Gastroesophageal sphincter (tissue), 4 donors: Measurements from ENCODE around the gene LDLRAD4. TPM values are rescaled to one million over a fixed set of nuclear protein-coding genes. Genes with fewer than 3 reads are reported as not detected.
A peak's percentile ranks its signal among the peaks of the same experiment; 100 is the strongest.

Source experiments
- ATAC-seq: fragments of 150-250 bp; one replicate; pipeline ENCODE4 v1.9.1; 2016; ENCODE audit warnings: mild to moderate bottlenecking, moderate library complexity
- H3K27ac ChIP-seq, 4 donors: fragments of 200-600 bp; sonication (generic) in 3 of 4; 1 replicate in 3 of 4; 2 replicates in 1 of 4; pipeline ENCODE4 v1.5.1; 2016 to 2019
- H3K27me3 ChIP-seq: fragments of 200-600 bp; sonication (generic); one replicate; pipeline ENCODE4 v1.5.1; 2019
- H3K36me3 ChIP-seq, 2 donors: fragments of 200-600 bp; sonication (generic); one replicate each; pipeline ENCODE4 v1.5.1; 2019; ENCODE audit warnings: control low read depth in 1 of 2
- H3K4me1 ChIP-seq, 3 donors: fragments of 200-600 bp; sonication (generic); 1 replicate in 2 of 3; 2 replicates in 1 of 3; pipeline ENCODE4 v1.5.1; 2016 to 2019; ENCODE audit warnings: control low read depth in 2 of 3
- H3K4me3 ChIP-seq, 2 donors: fragments of 200-600 bp; sonication (generic); one replicate each; pipeline ENCODE4 v1.5.1; 2019; ENCODE audit warnings: mild to moderate bottlenecking in 1 of 2, moderate library complexity in 1 of 2
- H3K9me3 ChIP-seq, 3 donors: fragments of 200-600 bp; sonication (generic); one replicate each; pipeline ENCODE4 v1.5.1; 2017 to 2019; ENCODE audit warnings: control low read depth in 2 of 3
- CTCF ChIP-seq, 4 experiments: fragments of 200-600 bp in 2 of 4; fragments of 450-650 bp in 2 of 4; sonication (generic) in 1 of 4; IDR thresholded peaks; one replicate each; pipeline ENCODE4 v1.5.1; 2017 to 2019; ENCODE audit warnings: antibody characterized with exemption in 4 of 4, mild to moderate bottlenecking in 2 of 4, moderate library complexity in 2 of 4
- EP300 ChIP-seq: sonication (generic); formaldehyde crosslinking; IDR thresholded peaks from one replicate; pipeline ENCODE4 v1.6.1; 2017; ENCODE audit warnings: antibody characterized with exemption, mild to moderate bottlenecking
- POLR2A ChIP-seq, 2 donors: fragments of 450-650 bp; IDR thresholded peaks; one replicate each; pipeline ENCODE4 v1.6.1; 2017; ENCODE audit warnings: antibody characterized with exemption in 2 of 2, mild to moderate bottlenecking in 2 of 2, moderate library complexity in 1 of 2
- POLR2AphosphoS5 ChIP-seq: sonication (generic); formaldehyde crosslinking; IDR thresholded peaks from one replicate; pipeline ENCODE4 v1.6.1; 2017; ENCODE audit warnings: antibody characterized with exemption
- WGBS, 2 donors: methylation state at CpG; one replicate each; pipeline ENCODE4 v1.1.5; 2018; ENCODE audit warnings: low coverage in 1 of 2; 5-methylcytosine and 5-hydroxymethylcytosine counted together
- total RNA-seq, 4 donors: library from RNA; depleted of rRNA; stranded (reverse); fragments of >200 nt; gene quantifications; one replicate each; pipeline ENCODE4 v1.1.0, GENCODE V29; 2016

LDLRAD4 gene
- total RNA-seq, 4 donors from 2014 or later: 28.1 to 85.9 (median 55.2) TPM

GRCh38 chr18:13416848-13417247 is 198.3 kb downstream of the LDLRAD4 start:
- Histone ChIP-seq H3K4me1 (peaks cover 0 to 56% (median 11%) of the 10 kb centered on the region in 3 donors), H3K9me3 (peaks cover 0 to 3% (median 0%) of the 10 kb centered on the region in 3 donors), H3K4me3 (no peak overlapping the region), H3K27ac (peak overlapping the region in 3 of 4 donors; percentile 33 to 52 (median 42)), H3K27me3 (no peaks in the 10 kb centered on the region), H3K36me3 (peaks cover 0 to 8% of the 10 kb centered on the region in 2 donors)
- WGBS, 2 donors: 38 to 47% methylated on average over 3 of the region's 3 CpGs
- TF ChIP-seq POLR2AphosphoS5 (peak; percentile 16), POLR2A (IDR thresholded peaks at IDR 0.05) (no peak)
- peak; percentile 28 for ATAC-seq

GRCh38 chr18:13418013-13418710 is 199.6 kb downstream of the LDLRAD4 start:
- ATAC-seq: no peak

GRCh38 chr18:13420969-13421686 is 202.6 kb downstream of the LDLRAD4 start:
- no peaks in the 10 kb centered on the region for H3K36me3 ChIP-seq
- H3K4me1 ChIP-seq: peaks cover 0 to 51% (median 5%) of the 10 kb centered on the region in 3 donors
- 63 to 81% methylated on average over 5 to 7 of the region's 19 CpGs for WGBS, 2 donors
- TF ChIP-seq POLR2AphosphoS5 (no peak), CTCF (IDR thresholded peaks at IDR 0.05) (no peak), EP300 (no peak), POLR2A (IDR thresholded peaks at IDR 0.05) (no peak)
- ATAC-seq: no peak
- no peak overlapping the region for H3K4me3 ChIP-seq
- H3K27me3 ChIP-seq: no peaks in the 10 kb centered on the region
- no peaks in the 10 kb centered on the region for H3K9me3 ChIP-seq
- no peak overlapping the region for H3K27ac ChIP-seq

More at GRCh38 chr18:13418013-13418710, 199.6 kb downstream of the LDLRAD4 start:
- peak overlapping the region in 1 of 4 donors; percentile 7 for H3K27ac ChIP-seq
- TF ChIP-seq EP300 (no peak), POLR2A (IDR thresholded peaks at IDR 0.05) (no peak), CTCF (IDR thresholded peaks at IDR 0.05) (no peak), POLR2AphosphoS5 (no peak)
- WGBS, 2 donors: 74 to 82% methylated on average over 5 to 8 of the region's 11 CpGs
- no peaks in the 10 kb centered on the region for H3K36me3 ChIP-seq
- H3K27me3 ChIP-seq: no peaks in the 10 kb centered on the region
- H3K4me3 ChIP-seq: no peak overlapping the region
- no peaks in the 10 kb centered on the region for H3K9me3 ChIP-seq
- H3K4me1 ChIP-seq: peaks cover 0 to 64% (median 11%) of the 10 kb centered on the region in 3 donors

GRCh38 chr18:13422541-13423147 is 204.1 kb downstream of the LDLRAD4 start:
- 80 to 96% methylated on average over 1 to 5 of the region's 5 CpGs for WGBS, 2 donors
- H3K27me3 ChIP-seq: no peaks in the 10 kb centered on the region
- ATAC-seq: no peak
- H3K9me3 ChIP-seq: no peaks in the 10 kb centered on the region
- peaks cover 0 to 48% (median 5%) of the 10 kb centered on the region in 3 donors for H3K4me1 ChIP-seq
- no peak overlapping the region for H3K27ac ChIP-seq
- no peaks in the 10 kb centered on the region for H3K36me3 ChIP-seq
- no peak for TF ChIP-seq EP300
- TF ChIP-seq POLR2A (IDR thresholded peaks at IDR 0.05): no peak
- TF ChIP-seq POLR2AphosphoS5: no peak
- TF ChIP-seq CTCF (IDR thresholded peaks at IDR 0.05): no peak
- no peak overlapping the region for H3K4me3 ChIP-seq

- Histone ChIP-seq H3K27ac (no peak overlapping the region), H3K4me3 (no peak overlapping the region), H3K9me3 (no peaks in the 10 kb centered on the region), H3K36me3 (no peaks in the 10 kb centered on the region), H3K4me1 (peaks cover 0 to 48% (median 5%) of the 10 kb centered on the region in 3 donors), H3K27me3 (no peaks in the 10 kb centered on the region)
- WGBS, 2 donors: 96 to 97% methylated on average over 4 to 8 of the region's 9 CpGs
- ATAC-seq: no peak
- TF ChIP-seq EP300: no peak
- no peak for TF ChIP-seq POLR2A (IDR thresholded peaks at IDR 0.05)
- no peak for TF ChIP-seq CTCF (IDR thresholded peaks at IDR 0.05)
- no peak for TF ChIP-seq POLR2AphosphoS5
Measured at GRCh38 chr18:13423352-13423751, 204.8 kb downstream of the LDLRAD4 start.
